ENCODE measurements around the gene POLR3E.

The POLR3E gene

DNA sequence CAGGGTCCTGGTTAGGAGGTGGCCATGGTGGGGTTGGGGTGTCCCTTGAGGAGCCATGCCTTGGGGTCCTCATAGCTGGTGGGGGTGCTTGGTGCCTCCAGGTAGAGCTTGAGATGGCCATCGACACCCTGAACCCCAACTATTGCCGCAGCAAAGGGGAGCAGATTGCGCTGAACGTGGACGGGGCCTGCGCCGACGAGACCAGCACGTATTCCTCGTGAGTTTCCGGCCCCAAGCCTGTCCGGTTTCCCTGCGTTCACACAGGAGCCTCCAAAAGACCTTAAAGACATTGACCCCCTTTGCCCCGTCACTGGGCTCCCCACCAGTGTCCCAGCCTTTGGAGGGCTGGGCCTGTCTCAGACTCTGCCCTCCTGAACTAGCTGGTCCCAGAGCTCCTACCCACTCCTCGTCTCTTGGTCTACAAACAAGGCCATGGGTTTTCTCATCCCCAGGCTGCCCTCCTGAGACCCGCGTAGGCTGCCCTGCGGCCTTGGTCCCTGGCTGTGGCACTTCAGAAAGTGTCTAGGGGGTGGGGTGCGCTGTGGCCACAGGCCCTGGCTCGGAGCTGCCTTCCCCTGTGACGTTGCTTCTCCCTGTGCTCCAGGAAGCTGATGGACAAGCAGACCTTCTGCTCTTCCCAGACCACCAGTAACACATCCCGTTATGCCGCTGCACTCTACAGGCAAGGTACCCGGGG lies 11.8 kb downstream of the POLR3E start:
- Histone ChIP-seq H3K9me3 (ENCODE audit: insufficient read depth, low read length) (no peaks in the 10 kb centered on the region), H3K9ac (ENCODE audit: low read length) (no peak overlapping the region), H3K4me3 (ENCODE audit: insufficient read depth, low read length, poor library complexity, severe bottlenecking) (no peak overlapping the region), H3K36me3 (ENCODE audit: low read length) (no peaks in the 10 kb centered on the region), H3K27ac (ENCODE audit: low read depth, low read length) (no peak overlapping the region), H3K9me2 (replicated peaks; ENCODE audit: insufficient read depth, low read length) (no peaks in the 10 kb centered on the region), H3F3A (ENCODE audit: insufficient read depth) (no peaks in the 10 kb centered on the region), H3K27me3 (ENCODE audit: low read length) (no peaks in the 10 kb centered on the region), H4K20me1 (ENCODE audit: low read depth, low read length) (no peaks in the 10 kb centered on the region), H3K4me2 (ENCODE audit: low read depth, low read length, poor library complexity, severe bottlenecking) (no peak overlapping the region), H2AFZ (ENCODE audit: low read depth, low read length, severe bottlenecking) (no peak overlapping the region), H3K79me2 (ENCODE audit: insufficient read depth, low read length) (peaks cover 12% of the 10 kb centered on the region; the same call in 1 of the 2 replicates)
- TF ChIP-seq EZH2phosphoT487 (conservative IDR thresholded peaks at IDR 0.05; ENCODE audit: low read length) = no peak
- TF ChIP-seq, protein P1, sequence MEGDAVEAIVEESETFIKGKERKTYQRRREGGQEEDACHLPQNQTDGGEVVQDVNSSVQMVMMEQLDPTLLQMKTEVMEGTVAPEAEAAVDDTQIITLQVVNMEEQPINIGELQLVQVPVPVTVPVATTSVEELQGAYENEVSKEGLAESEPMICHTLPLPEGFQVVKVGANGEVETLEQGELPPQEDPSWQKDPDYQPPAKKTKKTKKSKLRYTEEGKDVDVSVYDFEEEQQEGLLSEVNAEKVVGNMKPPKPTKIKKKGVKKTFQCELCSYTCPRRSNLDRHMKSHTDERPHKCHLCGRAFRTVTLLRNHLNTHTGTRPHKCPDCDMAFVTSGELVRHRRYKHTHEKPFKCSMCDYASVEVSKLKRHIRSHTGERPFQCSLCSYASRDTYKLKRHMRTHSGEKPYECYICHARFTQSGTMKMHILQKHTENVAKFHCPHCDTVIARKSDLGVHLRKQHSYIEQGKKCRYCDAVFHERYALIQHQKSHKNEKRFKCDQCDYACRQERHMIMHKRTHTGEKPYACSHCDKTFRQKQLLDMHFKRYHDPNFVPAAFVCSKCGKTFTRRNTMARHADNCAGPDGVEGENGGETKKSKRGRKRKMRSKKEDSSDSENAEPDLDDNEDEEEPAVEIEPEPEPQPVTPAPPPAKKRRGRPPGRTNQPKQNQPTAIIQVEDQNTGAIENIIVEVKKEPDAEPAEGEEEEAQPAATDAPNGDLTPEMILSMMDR (IDR thresholded peaks at IDR 0.05; ENCODE audit: insufficient read depth, low read length, poor library complexity, severe bottlenecking) = no peak

DNA sequence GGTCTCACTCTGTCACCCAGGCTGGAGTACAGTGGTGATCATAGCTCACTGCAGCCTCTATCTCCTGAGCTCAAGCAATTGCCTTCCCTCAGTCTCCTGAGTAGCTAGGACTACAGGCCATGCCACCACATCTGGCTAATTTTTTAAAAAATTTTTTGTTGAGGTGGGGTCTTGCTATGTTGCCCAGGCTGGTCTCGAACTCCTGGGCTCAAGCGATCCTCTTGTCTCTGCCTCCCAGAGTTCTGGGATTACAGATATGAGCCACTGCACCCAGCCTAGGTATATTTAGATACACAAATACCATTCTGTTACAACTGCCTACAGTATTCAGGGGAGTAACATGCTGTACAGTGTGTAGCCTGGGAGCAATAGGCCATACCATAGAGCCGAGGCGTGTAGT lies 14.3 kb downstream of the POLR3E start:
- no peak overlapping the region for H2AFZ ChIP-seq (ENCODE audit: low read depth, low read length, severe bottlenecking)
- H3K9ac ChIP-seq (ENCODE audit: low read length) = no peak overlapping the region
- TF ChIP-seq, protein P1 (IDR thresholded peaks at IDR 0.05; ENCODE audit: insufficient read depth, low read length, poor library complexity, severe bottlenecking) = no peak
- no peak for TF ChIP-seq EZH2phosphoT487 (conservative IDR thresholded peaks at IDR 0.05; ENCODE audit: low read length)

DNA sequence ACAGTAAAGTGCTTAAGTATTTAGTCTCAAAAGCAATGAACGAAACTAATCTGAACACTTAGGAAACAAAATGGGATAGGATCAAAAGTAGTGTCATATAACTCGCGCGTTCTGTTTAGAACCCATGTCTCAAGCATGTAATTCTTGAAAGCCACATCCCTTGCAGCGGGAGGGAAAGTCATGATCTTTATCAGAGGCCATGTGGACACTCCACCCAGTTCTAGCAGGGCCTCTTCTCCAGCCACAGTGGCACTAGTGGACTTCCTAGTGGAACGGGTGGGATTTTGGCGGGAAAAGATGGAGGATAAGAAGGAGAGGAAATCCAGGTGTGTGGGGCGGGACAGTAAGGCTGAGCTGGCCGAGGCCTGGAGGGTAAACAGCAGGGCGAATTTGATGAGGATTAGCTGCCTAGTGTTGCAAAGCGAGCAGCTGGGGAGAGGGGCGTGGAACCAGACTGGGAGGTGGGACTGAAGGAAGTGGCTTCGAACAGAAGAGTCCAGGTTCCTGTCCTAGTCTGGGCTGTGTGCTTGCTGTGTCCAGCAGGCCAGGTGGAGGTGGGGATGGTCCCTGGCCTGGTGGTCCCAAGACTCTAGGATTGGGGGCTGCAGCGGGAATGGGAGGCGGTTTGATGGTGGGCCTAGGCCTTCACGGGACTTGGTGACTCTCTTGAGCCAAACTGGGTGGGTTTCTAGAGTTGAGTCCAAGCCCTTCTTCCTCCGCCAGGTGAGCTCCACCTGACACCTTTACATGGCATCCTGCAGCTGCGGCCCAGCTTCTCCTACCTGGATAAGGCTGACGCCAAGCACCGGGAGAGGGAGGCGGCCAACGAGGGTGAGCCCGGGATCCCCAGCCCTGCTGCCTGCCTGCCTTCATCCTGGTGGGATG lies 15.9 kb downstream of the POLR3E start:
- Histone ChIP-seq H3K36me3 (ENCODE audit: low read length) (no peaks in the 10 kb centered on the region), H3K4me3 (ENCODE audit: insufficient read depth, low read length, poor library complexity, severe bottlenecking) (no peak overlapping the region), H3K27ac (ENCODE audit: low read depth, low read length) (no peak overlapping the region), H3K9me3 (ENCODE audit: insufficient read depth, low read length) (no peaks in the 10 kb centered on the region), H3K9me2 (replicated peaks; ENCODE audit: insufficient read depth, low read length) (no peaks in the 10 kb centered on the region), H3F3A (ENCODE audit: insufficient read depth) (no peaks in the 10 kb centered on the region), H4K20me1 (ENCODE audit: low read depth, low read length) (no peaks in the 10 kb centered on the region), H3K79me2 (ENCODE audit: insufficient read depth, low read length) (no peaks in the 10 kb centered on the region), H2AFZ (ENCODE audit: low read depth, low read length, severe bottlenecking) (no peak overlapping the region), H3K9ac (ENCODE audit: low read length) (no peak overlapping the region), H3K4me2 (ENCODE audit: low read depth, low read length, poor library complexity, severe bottlenecking) (no peak overlapping the region), H3K27me3 (ENCODE audit: low read length) (no peaks in the 10 kb centered on the region)
- TF ChIP-seq, protein P1 (IDR thresholded peaks at IDR 0.05; ENCODE audit: insufficient read depth, low read length, poor library complexity, severe bottlenecking) = no peak
- no peak for TF ChIP-seq EZH2phosphoT487 (conservative IDR thresholded peaks at IDR 0.05; ENCODE audit: low read length)

More for the DNA sequence above, 14.3 kb downstream of the POLR3E start:
- H4K20me1 ChIP-seq (ENCODE audit: low read depth, low read length) = no peaks in the 10 kb centered on the region
- no peaks in the 10 kb centered on the region for H3K27me3 ChIP-seq (ENCODE audit: low read length)
- H3K27ac ChIP-seq (ENCODE audit: low read depth, low read length) = no peak overlapping the region
- H3K9me2 ChIP-seq (replicated peaks; ENCODE audit: insufficient read depth, low read length) = no peaks in the 10 kb centered on the region
- H3F3A ChIP-seq (ENCODE audit: insufficient read depth) = no peaks in the 10 kb centered on the region
- H3K4me2 ChIP-seq (ENCODE audit: low read depth, low read length, poor library complexity, severe bottlenecking) = no peak overlapping the region
- H3K4me3 ChIP-seq (ENCODE audit: insufficient read depth, low read length, poor library complexity, severe bottlenecking) = no peak overlapping the region
- H3K9me3 ChIP-seq (ENCODE audit: insufficient read depth, low read length) = no peaks in the 10 kb centered on the region
- H3K36me3 ChIP-seq (ENCODE audit: low read length) = no peaks in the 10 kb centered on the region
- H3K79me2 ChIP-seq (ENCODE audit: insufficient read depth, low read length) = no peaks in the 10 kb centered on the region

Data from SU-DHL-6 (cell line).